ENCODE results near the gene RELL1. TPM values are rescaled to one million over a fixed set of nuclear protein-coding genes. Genes with fewer than 3 reads are reported as not detected.

RELL1 gene
- total and polyA plus RNA-seq, 3 donors from 2014 or later, result 3.1 to 20.4 (median 10.2) TPM

DNA sequence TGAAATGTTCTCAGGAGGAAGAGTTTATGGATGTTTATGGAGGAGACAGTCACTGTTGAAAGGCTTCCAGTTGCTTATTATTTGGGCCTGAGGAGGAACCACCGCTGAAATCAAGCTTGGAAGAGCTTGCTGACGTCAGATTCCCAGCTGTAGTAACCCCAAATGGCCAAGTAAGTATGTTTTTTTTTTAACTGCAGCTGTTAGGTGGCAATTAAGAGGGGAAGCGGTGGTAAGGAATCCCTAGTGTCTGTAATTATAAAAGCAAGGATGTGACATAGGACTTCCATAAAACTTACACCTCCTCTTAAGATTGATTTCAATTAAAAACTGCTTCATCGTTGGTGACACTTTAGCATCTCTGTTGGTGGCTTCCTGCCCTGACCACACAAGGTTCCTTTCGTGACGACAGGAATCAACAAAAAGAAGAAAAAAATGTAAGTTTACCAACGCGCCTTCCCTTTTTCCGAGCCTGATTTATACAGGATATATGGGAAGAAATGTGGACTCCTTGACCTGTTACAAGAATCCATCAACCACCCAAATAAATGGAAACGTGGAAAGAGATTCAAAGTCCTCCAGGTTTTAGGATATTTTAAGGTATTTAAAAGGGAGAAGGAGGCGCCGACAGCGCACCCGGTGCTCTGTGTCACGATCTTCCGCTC is 884 bp downstream of the RELL1 start:
- Histone ChIP-seq H3K27ac (peak overlapping the region; percentile 86 to 96), H3K4me1 (peaks cover 15% of the 10 kb centered on the region), H3K36me3 (ENCODE audit: low read depth, missing control alignments) (no peaks in the 10 kb centered on the region), H3K9me3 (no peaks in the 10 kb centered on the region), H3K27me3 (no peaks in the 10 kb centered on the region), H3K4me3 (peak overlapping the region; percentile 83 to 90)
- DNase-seq, result peak; percentile 43
- 0 to 1% methylated on average over 16 of the region's 16 CpGs for WGBS, 2 donors
- TF ChIP-seq POLR2A (IDR thresholded peaks at IDR 0.05), result no peak
- TF ChIP-seq, protein P1, sequence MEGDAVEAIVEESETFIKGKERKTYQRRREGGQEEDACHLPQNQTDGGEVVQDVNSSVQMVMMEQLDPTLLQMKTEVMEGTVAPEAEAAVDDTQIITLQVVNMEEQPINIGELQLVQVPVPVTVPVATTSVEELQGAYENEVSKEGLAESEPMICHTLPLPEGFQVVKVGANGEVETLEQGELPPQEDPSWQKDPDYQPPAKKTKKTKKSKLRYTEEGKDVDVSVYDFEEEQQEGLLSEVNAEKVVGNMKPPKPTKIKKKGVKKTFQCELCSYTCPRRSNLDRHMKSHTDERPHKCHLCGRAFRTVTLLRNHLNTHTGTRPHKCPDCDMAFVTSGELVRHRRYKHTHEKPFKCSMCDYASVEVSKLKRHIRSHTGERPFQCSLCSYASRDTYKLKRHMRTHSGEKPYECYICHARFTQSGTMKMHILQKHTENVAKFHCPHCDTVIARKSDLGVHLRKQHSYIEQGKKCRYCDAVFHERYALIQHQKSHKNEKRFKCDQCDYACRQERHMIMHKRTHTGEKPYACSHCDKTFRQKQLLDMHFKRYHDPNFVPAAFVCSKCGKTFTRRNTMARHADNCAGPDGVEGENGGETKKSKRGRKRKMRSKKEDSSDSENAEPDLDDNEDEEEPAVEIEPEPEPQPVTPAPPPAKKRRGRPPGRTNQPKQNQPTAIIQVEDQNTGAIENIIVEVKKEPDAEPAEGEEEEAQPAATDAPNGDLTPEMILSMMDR (IDR thresholded peaks at IDR 0.05), result no peak
- intact Hi-C loops (cut with DNase I; ENCODE audit: low total_unique reads), result no loop called here

DNA sequence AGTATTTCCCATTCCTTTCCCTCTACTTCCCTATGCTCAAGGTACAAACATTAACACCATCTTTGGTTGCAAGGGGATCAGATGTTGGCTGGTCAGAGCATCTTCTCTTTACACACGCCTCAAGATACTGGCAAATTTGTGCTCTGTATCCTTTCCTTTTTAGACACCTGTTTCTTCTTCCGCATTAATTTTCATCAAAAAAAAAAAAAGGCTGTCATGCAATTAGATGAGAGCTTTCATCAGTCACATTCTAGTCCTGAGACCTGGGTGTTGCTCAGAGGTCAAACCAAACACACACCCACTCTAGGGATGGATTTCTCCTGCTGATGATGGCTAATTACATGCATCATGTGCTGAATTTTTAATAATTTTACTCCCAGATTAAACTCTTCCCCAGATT is 2.0 kb downstream of the RELL1 start:
- H3K36me3 ChIP-seq (ENCODE audit: low read depth, missing control alignments), result no peaks in the 10 kb centered on the region
- 70 to 81% methylated on average over 2 of the region's 2 CpGs for WGBS, 2 donors
- H3K4me1 ChIP-seq, result peaks cover 15% of the 10 kb centered on the region
- DNase-seq, result no peak
- no peaks in the 10 kb centered on the region for H3K9me3 ChIP-seq
- no peak overlapping the region for H3K4me3 ChIP-seq
- intact Hi-C loops (cut with DNase I; ENCODE audit: low total_unique reads), result no loop called here
- no peaks in the 10 kb centered on the region for H3K27me3 ChIP-seq
- H3K27ac ChIP-seq, result no peak overlapping the region
- TF ChIP-seq, protein P1 (IDR thresholded peaks at IDR 0.05), result no peak
- TF ChIP-seq POLR2A (IDR thresholded peaks at IDR 0.05), result no peak

DNA sequence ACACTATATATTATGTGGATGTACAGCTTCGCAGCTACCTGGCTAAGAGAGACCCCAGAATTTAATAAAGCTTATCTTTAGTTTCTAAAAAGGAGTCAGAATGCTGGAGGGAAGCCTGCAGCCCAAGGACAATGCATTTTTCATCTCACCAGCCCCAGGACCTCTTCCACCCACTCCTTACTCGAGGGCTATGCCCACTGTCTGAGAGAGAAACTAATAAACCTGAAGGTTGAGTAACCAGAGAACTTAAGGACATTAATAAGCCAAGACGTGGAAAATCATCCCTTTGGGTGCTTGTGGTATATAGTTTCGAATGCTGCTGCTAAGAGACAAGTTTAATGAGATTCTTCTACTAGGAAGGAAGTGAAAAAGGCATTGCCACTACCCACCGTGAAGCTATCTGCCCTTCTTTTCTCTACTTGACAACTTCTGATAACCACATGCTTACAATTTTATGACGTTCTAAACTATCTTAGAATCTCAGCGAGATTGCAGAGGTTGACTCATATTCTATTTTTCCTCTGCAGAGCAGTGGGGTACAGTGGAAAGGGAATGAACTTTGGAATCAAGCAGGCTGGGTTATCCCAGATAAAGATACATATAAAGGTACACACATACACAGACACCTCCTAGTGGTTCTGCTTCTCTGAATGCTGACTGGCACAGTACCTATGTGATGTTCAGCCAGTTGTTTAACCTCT is 3.3 kb downstream of the RELL1 start:
- WGBS, 2 donors, result 43 to 51% methylated on average over 7 of the region's 7 CpGs
- H3K27me3 ChIP-seq, result no peaks in the 10 kb centered on the region
- no peaks in the 10 kb centered on the region for H3K36me3 ChIP-seq (ENCODE audit: low read depth, missing control alignments)
- peaks cover 15% of the 10 kb centered on the region for H3K4me1 ChIP-seq
- no peak for DNase-seq
- no peak overlapping the region for H3K27ac ChIP-seq
- TF ChIP-seq, protein P1 (IDR thresholded peaks at IDR 0.05), result no peak
- no peak for TF ChIP-seq POLR2A (IDR thresholded peaks at IDR 0.05)
- intact Hi-C loops (cut with DNase I; ENCODE audit: low total_unique reads), result no loop called here
- H3K4me3 ChIP-seq, result no peak overlapping the region
- H3K9me3 ChIP-seq, result no peaks in the 10 kb centered on the region

DNA sequence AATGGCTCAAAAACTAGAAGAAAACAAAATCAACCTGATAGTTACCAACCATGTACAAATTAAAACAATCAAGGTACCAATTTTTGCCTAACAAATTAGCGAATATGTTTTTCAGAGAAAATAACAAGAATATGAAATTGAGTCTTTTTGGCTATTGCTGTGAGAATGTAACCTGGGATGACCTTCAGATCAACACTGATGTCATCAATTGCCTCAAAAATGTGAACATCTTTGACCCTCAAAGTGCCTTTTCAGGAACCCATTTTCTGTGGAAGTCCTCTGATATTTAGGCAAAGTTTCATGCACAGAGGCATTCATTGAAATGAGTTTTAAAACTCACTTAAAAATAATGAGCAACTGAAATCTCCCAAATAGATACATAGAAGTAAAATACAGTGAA is 6.1 kb downstream of the RELL1 start:
- H3K27ac ChIP-seq, result no peak overlapping the region
- DNase-seq, result no peak
- H3K27me3 ChIP-seq, result no peaks in the 10 kb centered on the region
- H3K4me1 ChIP-seq, result peaks cover 13% of the 10 kb centered on the region
- WGBS, 2 donors, result 72 to 97% methylated on average over 1 of the region's 1 CpG
- H3K4me3 ChIP-seq, result no peak overlapping the region
- no peaks in the 10 kb centered on the region for H3K36me3 ChIP-seq (ENCODE audit: low read depth, missing control alignments)
- TF ChIP-seq POLR2A (IDR thresholded peaks at IDR 0.05), result no peak
- TF ChIP-seq, protein P1 (IDR thresholded peaks at IDR 0.05), result no peak
- H3K9me3 ChIP-seq, result no peaks in the 10 kb centered on the region
- intact Hi-C loops (cut with DNase I; ENCODE audit: low total_unique reads), result no loop called here
